KMS-11 (cell line): ENCODE measurements around the gene TMEM82.
A peak's percentile ranks its signal among the peaks of the same experiment; 100 is the strongest.

Experiments
- H2AFZ ChIP-seq: fragments of 200-600 bp; sonication (generic); 2 replicates; pipeline ENCODE4 v1.6.1; 2016; ENCODE audit warnings: antibody characterized with exemption, mixed run types, low read depth
- H3K27ac ChIP-seq: fragments of 200-600 bp; sonication (generic); 2 replicates; pipeline ENCODE4 v1.6.1; 2016; ENCODE audit warnings: mild to moderate bottlenecking, mixed run types
- H3K27me3 ChIP-seq: fragments of 200-600 bp; sonication (generic); 2 replicates; pipeline ENCODE4 v1.6.1; 2017; ENCODE audit warnings: mild to moderate bottlenecking, low read depth, mixed run types, moderate library complexity; ENCODE audit not compliant: insufficient read depth
- H3K36me3 ChIP-seq: fragments of 200-600 bp; sonication (generic); 2 replicates; pipeline ENCODE4 v1.6.1; 2017; ENCODE audit warnings: mild to moderate bottlenecking, mixed run types; ENCODE audit not compliant: insufficient read depth
- H3K4me1 ChIP-seq: fragments of 200-600 bp; sonication (generic); 2 replicates; pipeline ENCODE4 v1.6.1; 2016; ENCODE audit warnings: mild to moderate bottlenecking, low read depth, mixed run types; ENCODE audit not compliant: poor library complexity, severe bottlenecking
- H3K4me2 ChIP-seq: fragments of 200-600 bp; sonication (generic); 2 replicates; pipeline ENCODE4 v1.7.0; 2016; ENCODE audit warnings: mild to moderate bottlenecking, mixed run types
- H3K4me3 ChIP-seq: fragments of 200-600 bp; sonication (generic); IDR thresholded peaks from 2 replicates; pipeline ENCODE4 v1.6.1; 2017; ENCODE audit warnings: low read depth, low read length, mixed read lengths; ENCODE audit not compliant: insufficient read depth
- H3K79me2 ChIP-seq: fragments of 200-600 bp; sonication (generic); 2 replicates; pipeline ENCODE4 v1.6.1; 2016; ENCODE audit warnings: low read depth, mixed run types; ENCODE audit not compliant: insufficient read depth
- H3K9ac ChIP-seq: fragments of 200-600 bp; sonication (generic); 2 replicates; pipeline ENCODE4 v1.6.1; 2016; ENCODE audit warnings: mild to moderate bottlenecking, mixed run types
- H4K20me1 ChIP-seq: fragments of 200-600 bp; sonication (generic); 2 replicates; pipeline ENCODE4 v1.6.1; 2016; ENCODE audit warnings: mild to moderate bottlenecking, mixed run types; ENCODE audit not compliant: insufficient read depth
- TF ChIP-seq, protein P1 (sequence below): fragments of 200-600 bp; sonication (generic); conservative IDR thresholded peaks from 2 replicates; pipeline ENCODE4 v1.6.1; 2017; ENCODE audit warnings: low read depth, mild to moderate bottlenecking, antibody characterized with exemption, low read length, moderate library complexity, mixed read lengths

Gene TMEM82

DNA sequence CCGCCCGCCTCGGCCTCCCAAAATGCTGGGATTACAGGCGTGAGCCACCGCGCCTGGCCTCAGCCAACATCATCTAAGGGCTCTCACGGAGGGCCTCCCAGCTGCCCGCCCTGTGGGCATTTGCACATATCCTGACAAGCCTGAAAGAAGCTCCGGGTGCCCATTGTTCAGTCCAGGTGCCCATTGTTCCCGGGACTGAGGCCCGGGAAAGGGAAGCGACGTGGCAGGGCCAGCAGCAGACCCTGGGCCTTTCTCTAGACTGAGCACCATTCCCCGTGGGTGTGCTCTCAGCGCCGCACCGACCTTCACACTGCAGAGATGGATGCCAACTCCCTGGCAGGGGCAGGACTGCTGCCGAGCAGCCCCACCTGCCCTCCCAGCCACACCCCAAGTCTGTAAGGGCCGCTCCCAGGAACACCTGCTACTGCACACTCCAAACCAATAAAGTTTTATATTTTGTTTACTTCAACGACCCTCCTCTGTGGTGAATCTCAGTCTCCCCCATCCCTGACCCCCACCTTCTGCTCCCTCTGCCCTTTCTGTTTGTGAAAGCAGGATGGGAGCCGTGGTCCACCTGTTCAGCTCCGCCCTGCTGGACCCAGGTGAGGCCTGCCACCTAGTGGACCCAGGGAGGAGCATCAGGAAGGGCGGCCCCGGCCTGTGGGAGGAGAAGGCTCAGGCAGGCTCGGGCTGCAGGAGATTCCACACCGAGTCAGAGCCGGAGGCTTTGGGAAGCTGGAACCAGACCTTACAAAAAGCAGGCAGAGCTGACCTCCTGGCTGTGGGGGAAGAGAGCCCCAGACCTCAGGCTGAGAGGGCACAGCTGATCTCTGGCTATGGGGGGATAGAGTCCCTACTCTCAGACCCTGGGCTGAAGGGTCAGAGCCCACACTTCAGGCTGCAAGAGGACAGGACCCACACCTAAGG lies 1.1 kb upstream of the TMEM82 start:
- H3K4me1 ChIP-seq, result peaks cover 15% of the 10 kb centered on the region
- H3K79me2 ChIP-seq, result no peaks in the 10 kb centered on the region
- H3K27me3 ChIP-seq, result no peaks in the 10 kb centered on the region
- no peak overlapping the region for H3K9ac ChIP-seq
- no peaks in the 10 kb centered on the region for H4K20me1 ChIP-seq
- no peaks in the 10 kb centered on the region for H3K36me3 ChIP-seq
- H3K27ac ChIP-seq, result no peak overlapping the region
- TF ChIP-seq, protein P1, sequence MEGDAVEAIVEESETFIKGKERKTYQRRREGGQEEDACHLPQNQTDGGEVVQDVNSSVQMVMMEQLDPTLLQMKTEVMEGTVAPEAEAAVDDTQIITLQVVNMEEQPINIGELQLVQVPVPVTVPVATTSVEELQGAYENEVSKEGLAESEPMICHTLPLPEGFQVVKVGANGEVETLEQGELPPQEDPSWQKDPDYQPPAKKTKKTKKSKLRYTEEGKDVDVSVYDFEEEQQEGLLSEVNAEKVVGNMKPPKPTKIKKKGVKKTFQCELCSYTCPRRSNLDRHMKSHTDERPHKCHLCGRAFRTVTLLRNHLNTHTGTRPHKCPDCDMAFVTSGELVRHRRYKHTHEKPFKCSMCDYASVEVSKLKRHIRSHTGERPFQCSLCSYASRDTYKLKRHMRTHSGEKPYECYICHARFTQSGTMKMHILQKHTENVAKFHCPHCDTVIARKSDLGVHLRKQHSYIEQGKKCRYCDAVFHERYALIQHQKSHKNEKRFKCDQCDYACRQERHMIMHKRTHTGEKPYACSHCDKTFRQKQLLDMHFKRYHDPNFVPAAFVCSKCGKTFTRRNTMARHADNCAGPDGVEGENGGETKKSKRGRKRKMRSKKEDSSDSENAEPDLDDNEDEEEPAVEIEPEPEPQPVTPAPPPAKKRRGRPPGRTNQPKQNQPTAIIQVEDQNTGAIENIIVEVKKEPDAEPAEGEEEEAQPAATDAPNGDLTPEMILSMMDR, result peak; percentile 79
- H3K4me2 ChIP-seq, result peak overlapping the region; percentile 34; the same call in 1 of the 2 replicates
- no peak overlapping the region for H3K4me3 ChIP-seq
- peak overlapping the region; percentile 25; the same call in 1 of the 2 replicates for H2AFZ ChIP-seq

DNA sequence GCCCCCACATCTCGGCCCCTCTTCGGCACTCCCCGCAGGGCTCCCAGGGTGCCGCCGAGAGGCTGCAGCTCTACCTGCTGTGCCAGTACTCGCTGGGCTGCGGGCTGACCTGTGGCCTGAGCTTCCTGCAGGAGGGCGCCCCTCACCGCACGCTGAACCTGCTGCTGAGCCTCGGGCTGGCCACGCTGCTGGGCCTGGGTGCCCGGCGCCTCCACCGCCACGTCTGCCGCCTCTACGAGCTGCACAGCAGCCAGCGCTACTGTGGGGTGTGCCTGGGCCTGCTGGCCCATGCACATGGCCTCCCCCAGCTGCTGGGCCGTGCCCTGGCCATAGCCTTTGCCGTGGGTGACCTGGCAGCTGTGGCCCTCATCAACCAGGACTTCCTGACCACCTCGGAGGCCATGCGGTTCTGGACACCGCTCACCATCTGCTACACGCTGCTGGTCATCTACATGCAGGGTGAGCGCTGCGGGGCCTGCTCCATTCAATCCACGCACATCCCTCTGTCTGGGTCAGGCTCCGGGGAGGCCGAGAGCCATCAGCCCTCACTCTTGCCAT lies 1.9 kb downstream of the TMEM82 start:
- no peak overlapping the region for H2AFZ ChIP-seq

DNA sequence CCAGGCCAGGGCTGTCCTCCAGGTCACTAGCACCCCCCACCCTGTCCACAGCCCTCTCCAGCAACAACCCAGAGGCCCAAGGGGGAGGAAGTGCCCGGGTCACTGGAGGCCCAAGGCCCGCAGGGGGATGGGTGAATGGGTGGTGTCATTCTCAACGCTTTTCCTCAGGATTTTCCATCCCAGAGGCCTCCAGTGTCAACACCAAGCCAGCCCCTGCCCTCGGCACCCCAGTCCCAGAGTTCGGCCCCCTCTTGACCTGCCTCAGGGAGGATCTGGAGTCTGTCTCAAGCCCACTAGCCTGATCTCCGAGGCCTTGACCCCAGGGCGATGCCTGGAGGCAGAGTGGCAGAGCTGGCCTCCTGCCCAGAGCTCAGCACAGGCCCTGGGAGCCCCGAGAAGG lies 5.1 kb downstream of the TMEM82 start:
- H3K9ac ChIP-seq, result no peak overlapping the region
- peaks cover 3% of the 10 kb centered on the region; the same call in 1 of the 2 replicates for H3K27me3 ChIP-seq
- no peak overlapping the region for H3K4me2 ChIP-seq
- H2AFZ ChIP-seq, result no peak overlapping the region
- TF ChIP-seq, protein P1, result no peak
- no peaks in the 10 kb centered on the region for H4K20me1 ChIP-seq
- no peak overlapping the region for H3K4me3 ChIP-seq
- no peaks in the 10 kb centered on the region for H3K36me3 ChIP-seq
- H3K79me2 ChIP-seq, result no peaks in the 10 kb centered on the region
- peaks cover 20% of the 10 kb centered on the region for H3K4me1 ChIP-seq
- no peak overlapping the region for H3K27ac ChIP-seq

More for the DNA sequence above, 1.9 kb downstream of the TMEM82 start:
- Histone ChIP-seq H3K79me2 (no peaks in the 10 kb centered on the region), H4K20me1 (no peaks in the 10 kb centered on the region), H3K4me1 (peaks cover 25% of the 10 kb centered on the region), H3K27me3 (no peaks in the 10 kb centered on the region), H3K36me3 (no peaks in the 10 kb centered on the region), H3K4me2 (no peak overlapping the region), H3K4me3 (no peak overlapping the region), H3K9ac (no peak overlapping the region), H3K27ac (no peak overlapping the region)
- TF ChIP-seq, protein P1, result no peak

DNA sequence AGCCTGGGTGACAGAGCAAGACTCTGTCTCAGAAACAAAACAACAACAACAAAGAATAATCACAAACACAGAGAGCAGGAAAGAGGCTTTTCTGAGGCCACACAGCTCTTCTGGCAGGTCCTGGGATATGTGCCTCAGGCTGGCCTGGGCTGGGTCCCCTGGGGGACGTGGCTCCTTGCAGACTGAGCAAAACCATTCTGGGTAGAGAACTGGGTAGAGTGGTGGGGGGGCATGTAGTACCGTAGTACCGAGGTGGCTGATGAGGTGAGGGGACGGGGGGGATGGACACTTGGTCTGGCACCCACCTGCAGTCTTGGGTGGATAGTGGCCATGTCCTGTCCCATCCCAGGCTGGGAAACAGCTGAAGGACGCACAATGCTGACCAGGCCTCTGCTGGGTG lies 6.0 kb downstream of the TMEM82 start:
- H3K9ac ChIP-seq, result no peak overlapping the region
- no peak overlapping the region for H3K4me2 ChIP-seq
- H2AFZ ChIP-seq, result no peak overlapping the region
- no peak overlapping the region for H3K4me3 ChIP-seq
- no peaks in the 10 kb centered on the region for H3K36me3 ChIP-seq
- H3K27ac ChIP-seq, result no peak overlapping the region
- no peaks in the 10 kb centered on the region for H3K79me2 ChIP-seq
- peaks cover 3% of the 10 kb centered on the region; the same call in 1 of the 2 replicates for H3K27me3 ChIP-seq
- peaks cover 20% of the 10 kb centered on the region for H3K4me1 ChIP-seq
- TF ChIP-seq, protein P1, result no peak
- H4K20me1 ChIP-seq, result no peaks in the 10 kb centered on the region
